GM18498 (cell line): ENCODE measurements around the gene ARHGAP26.

Experiments
- ATAC-seq: cut with Tn5 transposase; IDR thresholded peaks from one replicate; pipeline ENCODE4 v1.9.1; 2021; ENCODE audit warnings: mild to moderate bottlenecking, moderate library complexity; ENCODE audit not compliant: unreplicated experiment

Gene ARHGAP26

DNA sequence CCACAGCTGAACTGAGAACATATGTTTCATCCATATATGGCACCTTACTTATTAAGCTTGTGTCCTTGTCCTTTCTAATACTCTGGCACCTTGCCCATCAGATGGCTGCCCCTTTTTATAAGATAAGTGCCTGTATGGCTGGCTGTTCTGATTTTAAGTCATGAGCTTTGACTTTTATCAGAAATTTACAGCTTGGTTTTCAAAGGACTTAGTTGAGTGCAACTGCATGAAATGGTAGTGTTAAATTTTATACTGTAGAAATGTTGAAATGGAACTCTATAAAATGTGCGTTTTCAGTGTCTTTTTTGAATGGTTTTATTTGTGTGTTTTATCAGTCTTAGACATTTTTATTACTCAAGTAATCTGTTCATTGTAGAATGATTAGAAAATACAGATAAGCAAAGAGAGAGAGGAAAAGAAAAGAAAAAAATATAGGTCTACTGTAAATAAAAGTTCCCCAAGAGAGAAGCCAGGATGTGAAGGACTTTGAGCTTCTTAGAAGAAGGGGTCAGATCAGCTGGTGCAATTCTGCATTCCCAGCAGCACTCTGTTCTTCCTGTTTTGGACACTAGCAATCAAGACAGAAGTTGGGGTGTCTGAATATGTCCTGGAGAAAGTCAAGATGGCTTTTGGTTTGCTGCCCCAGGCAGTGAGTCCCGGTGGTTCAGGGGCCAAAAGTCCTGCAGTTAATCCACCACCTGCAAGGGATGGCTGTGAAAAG, 38.9 kb downstream of the ARHGAP26 start:
- ATAC-seq = no peak

DNA sequence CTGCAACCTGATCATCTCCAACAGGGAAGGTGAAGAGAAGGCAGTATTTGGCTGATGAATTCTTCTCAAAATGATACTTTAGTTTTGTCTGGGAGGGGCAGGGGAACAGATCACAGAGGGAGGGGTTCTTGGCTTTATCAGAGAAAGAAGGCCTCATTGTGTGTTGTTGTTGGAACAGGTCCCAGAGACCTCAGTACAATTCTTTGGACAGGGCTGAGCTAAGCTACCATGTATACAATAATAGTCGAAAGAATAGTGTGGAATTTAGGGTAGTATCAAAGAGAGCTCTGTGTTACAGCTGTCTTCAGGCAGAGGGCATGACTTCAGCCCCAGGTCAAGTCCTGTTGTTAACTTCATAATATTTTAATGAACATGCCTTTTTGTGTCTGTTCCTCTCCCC, 39.9 kb downstream of the ARHGAP26 start:
- no peak for ATAC-seq

DNA sequence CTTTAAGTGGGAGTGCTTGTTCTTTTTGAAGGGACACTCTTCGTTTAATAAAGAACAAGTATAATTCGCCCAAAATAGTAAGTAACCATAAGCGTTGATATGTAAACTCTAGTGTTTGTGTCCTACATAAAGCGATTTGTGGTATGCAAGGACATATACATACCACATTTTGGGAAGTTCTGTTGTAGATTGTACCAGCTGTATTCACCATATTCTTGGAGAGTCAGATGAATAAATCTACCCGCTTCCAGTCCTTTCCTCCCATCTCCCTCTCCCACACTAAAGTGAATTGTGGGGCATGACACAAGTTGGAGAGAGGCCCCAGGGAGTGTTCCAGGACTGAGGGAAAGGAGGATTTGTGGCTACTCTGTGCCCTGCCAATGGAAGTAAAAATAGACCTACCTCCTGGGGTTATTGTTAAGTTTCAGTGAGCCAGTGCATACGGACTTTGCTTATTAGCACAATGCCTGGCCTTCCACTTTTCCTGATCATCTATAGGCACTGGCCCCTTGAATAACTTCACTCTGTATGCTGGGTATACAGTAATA, 40.6 kb downstream of the ARHGAP26 start:
- no peak for ATAC-seq

DNA sequence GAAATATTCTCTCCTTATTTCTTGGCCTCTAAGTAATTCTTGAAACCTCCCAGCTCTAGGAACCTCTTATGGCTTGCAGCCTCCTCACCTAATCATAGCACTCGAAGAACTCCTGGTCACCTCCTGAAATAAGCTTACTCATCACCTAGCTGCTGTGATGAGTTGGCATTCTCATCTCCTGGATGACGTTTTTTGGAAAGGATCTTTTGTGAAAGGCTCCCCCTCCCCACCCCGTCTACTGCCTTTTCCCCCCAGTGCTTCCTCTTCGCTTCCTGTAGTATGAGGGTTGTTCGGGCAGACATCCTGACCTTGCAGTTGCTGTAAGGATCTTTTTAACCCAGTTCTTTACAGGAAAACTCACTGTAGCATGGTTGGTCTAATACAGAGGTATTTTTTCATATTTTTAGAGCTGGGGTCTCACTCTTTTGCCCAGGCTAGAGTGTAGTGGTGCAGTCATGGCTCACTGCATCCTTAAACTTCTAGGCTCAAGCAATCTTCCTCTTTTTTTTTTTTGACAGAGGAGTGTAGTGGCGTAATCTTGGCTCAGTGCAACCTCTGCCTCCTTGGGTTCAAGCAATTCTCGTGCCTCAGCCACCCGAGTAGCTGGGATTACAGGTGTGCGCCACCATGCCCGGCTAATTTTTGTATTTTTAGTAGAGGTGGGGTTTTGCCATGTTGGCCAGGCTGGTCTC, 41.8 kb downstream of the ARHGAP26 start:
- no peak for ATAC-seq

DNA sequence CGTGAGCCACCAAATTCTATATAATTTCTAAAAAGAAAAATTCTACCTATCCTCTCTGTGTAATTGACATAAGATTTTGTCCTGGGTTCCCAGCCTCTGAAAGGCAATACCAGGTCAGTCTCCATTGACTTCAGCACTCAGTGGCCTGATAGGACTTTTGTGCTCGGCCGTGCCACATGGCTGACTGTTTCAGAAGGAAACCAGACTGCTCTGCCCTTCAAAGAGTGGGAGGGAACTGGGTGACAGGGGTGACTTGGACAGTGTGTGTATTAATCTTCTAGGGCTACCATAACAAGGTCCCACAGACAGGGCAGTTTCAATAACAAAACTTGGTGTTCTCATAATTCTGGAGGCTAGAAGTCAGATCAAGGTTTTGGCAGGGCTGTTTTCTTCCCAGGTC, 43.0 kb downstream of the ARHGAP26 start:
- no peak for ATAC-seq

DNA sequence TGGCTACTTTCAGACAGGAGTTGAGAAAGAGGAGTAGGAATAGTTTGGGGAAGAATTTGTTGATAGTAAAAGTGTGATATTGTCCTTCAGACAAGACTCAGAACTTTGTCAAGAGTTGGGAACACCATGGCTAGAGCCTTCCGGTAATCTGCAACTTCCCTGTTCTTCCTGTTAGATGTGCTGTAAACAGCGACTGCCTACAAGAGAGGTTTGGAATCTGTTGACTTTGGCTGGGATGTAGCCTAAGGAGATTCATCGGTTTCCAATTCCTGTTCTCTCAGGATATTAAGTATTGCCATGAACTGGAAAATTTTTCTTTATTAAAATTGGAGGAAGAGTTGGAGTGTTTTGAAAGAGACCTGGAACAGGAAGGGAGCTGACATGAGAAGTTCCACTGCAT, 43.9 kb downstream of the ARHGAP26 start:
- ATAC-seq = no peak

DNA sequence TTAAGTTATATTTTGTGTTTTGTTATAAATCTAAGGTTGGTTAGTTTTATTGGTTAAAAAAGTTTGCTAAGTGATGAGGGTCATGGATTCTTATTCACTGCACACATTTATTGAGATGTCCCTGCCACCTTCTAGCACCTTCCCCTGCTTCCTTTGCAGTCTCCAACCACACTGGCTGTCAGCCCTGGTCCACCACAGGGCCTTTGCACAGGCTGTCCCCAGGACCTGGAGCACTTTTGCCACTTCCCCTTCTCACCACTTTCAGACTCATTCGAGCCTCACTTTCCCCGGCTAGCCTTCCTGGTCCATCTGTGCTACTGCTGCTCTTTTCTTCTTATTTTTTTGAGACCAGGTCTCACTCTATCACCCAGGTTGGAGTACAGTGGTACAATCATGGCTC, 45.3 kb downstream of the ARHGAP26 start:
- ATAC-seq = no peak

DNA sequence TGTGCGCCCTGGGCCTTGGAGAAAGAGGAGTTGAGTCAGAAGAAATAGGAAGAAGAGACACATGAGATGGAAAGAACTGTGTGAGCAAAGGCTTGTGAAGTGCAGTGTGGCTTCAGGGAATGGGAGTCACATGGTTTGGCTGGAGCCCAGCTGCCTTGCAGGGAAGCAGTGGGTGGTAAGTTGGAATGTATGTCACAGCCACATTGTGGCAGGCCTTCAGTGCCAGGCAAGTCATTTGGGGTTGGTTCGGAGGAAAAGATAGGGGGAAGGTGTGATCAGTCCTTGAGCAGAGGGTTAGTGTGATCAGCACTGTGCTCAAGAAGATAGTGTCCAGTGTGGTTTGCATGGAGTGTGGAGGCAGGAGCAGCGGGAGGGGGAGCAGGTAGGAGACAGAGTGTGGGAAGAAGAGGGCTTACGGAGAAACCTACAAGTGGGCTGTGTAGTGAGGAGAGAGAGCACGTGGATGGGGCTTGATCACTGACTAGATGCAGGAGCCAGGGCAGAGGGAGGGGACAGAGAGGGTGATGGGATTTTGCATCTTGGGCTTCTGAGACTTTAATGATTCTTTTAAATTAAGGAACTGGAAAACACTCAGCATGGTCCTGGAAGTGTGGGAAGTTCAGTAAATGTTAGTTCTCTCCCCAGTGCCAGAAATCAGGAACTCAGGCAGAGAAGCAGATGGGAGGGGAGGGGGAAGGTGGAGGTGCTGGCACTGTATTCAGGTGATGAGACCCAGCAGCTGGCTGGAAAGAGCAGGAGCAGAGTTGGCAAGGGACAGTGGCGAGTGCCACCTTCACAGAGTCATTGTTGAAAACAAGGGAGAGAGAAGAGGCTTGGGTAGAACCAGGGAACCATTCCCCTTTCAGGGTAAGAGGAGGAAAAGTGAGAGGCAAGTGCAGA, 46.6 kb downstream of the ARHGAP26 start:
- ATAC-seq = no peak

DNA sequence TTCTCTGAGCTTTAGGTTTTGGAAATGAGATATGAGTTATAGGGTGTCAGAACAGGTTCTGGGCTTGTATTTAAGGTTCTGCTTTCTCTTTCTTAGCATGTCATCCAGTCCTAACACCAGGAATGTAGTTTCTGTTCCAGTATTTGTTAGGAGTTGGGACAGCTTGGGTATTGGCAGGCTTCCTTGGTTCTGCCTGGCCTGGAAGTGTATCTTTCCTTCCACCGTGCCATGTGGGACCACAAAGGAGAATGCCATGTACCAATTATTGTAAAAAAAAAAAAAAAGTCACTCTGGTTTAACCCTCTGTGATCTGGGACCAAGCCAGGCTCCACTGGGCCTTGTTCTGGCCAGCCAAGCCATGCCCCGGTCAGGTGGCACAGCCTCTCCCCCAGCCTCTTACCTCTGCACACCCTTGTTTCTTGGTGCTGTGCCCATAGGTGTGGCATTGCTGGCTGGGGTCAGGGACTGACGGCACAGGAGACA, 47.8 kb downstream of the ARHGAP26 start:
- ATAC-seq = no peak

DNA sequence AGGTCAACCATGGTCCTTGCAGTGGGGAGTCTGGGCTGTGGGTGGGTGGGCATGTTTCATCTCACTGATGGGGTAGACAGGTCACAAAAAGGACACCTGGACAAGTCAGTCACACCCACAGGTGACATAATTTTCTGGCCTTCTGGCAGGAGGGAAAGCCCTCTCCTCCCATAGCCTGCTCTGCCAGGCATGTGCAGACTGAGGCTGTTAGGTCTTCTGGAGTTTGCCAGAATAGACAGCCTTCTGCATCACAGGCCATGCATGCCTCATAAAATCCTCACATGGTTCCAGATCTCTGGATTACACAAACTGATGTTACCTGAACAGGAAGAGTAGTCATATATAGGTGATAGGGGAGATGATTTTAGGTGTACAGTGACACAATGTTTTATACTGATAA, 49.1 kb downstream of the ARHGAP26 start:
- ATAC-seq = no peak

DNA sequence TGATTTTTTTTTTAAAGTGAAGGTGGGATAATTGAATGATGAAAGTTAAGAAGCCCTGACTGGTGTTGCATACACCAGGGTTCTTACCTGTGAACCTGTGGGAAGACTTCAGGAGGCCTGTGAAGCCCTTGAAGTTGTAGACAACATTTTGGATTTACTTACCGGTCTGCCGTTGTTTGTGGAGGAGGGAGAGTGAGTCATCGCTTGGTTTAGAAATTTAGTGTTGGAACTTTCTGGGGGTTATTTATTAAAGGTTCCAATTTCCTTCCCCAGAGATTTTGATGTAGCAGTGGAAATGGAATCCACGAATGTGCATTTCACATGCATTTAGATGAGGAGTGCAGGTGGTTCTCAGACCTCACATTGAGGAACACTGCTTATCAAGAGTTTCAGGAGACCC, 49.6 kb downstream of the ARHGAP26 start:
- no peak for ATAC-seq

DNA sequence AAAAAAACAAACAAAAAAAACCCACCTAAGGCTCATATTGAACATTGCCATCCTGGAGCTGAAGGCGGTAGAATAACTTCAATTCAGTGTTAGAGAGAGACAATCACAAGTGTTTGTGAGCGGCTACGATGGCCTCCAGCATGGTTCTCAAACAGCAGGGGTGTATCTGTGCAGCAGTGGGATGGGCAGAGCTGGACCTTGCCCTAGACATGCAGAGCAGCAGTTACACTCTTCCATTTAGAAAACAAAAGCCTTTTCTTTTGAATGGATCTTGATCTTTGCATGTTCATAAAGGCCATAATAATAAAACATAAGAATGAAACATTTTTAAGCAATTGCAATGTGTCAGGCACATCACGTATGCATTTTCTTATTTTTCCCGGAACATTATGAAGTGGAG, 50.3 kb downstream of the ARHGAP26 start:
- no peak for ATAC-seq

DNA sequence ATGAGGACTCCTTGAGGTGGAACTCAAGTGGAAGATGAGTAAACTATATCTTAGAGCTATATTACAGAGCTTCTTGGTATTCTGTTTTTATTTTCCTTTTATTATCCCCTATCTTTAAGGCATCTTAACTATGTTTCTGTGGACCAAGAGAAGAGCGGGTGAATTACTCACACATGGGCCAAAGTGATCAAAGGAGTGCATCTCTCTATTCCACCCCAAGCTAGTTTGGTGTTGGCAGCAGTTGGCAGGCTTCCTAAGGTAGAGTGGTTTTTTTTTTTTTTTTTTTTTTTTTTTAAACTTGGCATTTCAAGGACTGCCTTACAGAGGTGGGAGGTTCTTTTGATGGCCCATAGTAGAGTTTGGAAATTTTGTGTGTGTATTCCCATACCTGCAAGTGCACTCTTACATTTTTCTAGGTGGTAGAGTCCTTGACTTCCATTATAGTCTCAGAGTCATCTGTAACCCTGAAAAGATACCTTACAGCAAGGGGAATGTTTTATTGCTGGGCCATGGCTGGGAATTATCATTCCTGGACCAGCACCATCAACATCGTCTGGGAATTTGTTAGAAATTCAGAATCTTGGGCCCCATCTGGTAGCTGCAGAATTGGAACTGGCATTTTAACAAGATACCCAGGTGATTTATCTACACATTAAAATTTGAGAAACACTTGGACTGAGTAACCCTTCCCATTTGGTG, 51.0 kb downstream of the ARHGAP26 start:
- ATAC-seq = no peak

DNA sequence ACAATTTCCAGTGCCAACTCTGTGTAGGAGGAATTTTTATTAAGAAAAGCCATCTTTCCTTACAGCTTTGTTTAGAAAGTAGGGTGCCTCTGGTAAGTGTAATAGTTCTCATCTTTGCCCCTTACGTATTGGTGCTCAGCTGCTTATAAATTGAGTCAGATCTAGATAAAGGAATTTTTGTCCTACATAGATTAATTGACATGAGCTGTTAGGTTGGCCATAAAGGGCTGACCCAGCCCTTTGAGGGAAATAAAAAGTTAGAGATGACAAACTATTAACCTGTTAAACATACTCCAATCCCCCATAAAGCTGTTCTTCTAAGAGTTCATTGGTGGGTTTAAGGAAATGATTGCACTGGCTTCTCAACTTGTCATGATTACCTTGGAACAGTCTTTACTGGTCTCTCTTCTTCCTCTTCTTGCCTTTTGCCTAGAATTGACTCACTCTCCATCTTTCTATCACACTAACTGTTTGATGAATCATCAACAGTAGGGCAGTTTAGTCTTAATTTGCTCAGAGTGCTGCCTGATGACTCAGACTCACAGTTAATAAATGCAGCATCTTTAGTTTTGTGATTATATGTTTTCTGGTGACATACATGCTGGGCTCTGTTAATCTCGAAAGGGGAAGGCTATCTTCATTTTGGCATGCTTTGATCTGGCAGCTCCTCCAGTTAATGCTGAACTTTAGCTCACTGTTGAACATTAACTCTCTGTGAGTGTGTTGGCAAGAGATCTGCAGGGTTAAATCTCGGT, 51.7 kb downstream of the ARHGAP26 start:
- ATAC-seq = peak; percentile 61

DNA sequence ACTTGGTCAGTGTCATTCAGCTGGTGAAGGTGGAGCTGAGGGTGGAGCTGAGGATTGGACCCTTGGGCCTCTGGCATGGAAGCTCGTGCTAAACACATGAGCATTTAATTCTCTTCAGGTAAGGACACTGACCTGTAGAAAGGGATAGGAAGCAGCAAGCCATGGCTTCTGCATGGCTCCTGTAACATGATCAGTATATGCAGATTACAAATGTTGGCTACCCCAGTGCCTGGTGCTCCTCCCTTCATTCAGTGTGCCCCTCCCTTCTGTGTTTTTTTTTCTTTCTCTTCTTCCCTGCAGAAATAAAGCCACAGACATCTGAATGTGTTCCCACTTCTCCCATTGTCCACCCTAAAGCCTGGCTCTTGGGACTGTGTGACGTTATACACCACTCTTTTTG, 52.9 kb downstream of the ARHGAP26 start:
- ATAC-seq = no peak

DNA sequence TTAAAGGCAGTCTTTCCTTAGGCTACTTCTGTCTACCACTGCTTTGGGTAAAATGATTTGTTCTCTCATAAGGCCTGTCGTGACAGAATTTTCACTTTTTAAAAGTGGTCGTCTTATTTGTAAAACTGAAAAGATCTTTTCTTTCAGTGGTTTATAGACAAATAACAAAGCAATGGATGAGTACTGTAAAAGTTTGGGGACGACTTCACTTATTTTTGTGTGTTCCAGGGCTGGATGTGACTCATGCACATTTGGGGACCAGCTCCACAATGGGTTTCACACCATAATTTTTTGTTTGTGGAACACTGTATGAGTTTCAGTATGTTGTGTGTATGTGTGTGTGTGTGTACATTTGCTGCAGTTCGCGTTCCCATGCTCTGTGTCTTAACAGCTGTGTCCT, 53.6 kb downstream of the ARHGAP26 start:
- ATAC-seq = no peak

DNA sequence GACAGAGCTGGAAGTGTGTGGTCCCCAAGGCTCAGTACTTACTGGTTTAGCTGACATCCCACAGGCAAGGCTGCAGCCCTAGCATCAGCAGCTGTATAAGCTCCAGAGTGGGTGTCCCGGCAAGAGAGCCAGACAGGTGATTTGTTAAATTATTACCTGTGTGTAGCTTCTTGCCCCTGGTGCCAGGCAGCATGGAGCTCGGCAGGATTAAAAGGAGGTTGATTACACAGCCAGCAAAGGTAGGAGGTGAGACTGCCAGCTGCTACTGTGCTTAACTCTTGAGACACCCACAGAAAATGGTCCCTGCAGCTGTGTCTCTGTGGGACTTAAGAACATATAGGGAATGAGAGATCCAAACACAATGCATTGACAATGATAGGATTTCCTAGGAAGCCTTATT, 54.2 kb downstream of the ARHGAP26 start:
- ATAC-seq = no peak

DNA sequence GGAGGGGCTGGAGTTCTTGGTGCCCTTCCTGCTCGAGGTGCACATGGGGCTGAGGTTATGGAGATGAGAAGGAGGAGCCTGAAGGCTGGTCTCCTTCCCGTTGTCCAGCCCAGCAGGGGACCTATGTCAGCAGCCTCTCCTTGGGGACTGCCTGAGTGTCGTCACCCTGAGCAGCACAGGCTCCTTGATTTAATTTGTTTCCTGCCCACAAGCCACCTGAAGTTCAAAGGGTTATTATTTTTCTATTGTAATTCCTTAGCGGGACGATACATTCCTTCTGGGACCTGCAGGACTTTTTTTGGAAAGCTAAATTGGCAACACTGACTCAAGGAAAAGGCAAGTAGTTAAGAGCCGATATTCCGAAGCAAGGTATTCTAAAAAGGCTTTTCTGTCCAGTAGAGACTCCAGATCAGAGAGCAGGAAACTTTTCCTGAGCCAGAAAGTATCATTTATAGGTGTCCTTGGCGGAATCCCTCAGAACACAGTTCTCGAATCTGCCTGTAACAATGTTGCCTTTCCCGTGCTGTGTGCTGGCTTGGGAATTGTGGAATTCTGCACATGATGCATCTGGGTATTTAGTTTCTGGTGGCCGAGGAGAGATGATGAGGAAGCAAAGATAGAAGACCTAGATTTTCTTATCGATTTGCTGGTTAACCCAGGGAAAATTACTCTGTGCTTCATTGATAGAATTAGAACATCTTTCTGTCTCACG, 55.4 kb downstream of the ARHGAP26 start:
- no peak for ATAC-seq

DNA sequence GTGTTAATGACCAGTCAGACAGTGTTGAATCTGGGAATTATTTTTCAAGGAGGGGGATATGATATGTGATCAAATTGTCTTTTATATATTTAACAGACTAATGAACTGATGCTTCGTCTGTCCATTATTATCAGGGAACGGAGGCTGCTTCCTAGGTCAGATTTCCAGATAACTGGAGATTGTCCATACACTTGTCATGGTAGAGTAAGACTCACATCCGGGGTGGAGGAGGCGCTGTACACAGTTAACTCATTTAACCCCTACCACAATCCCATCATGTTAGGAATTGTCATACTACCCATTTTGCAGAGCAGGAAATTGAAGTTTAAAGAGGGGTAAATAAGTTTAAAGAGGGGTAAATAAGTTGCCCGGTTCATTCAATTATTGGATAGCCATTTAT, 55.9 kb downstream of the ARHGAP26 start:
- no peak for ATAC-seq
